ENCODE results near the gene CNOT6L.

Gene CNOT6L

DNA sequence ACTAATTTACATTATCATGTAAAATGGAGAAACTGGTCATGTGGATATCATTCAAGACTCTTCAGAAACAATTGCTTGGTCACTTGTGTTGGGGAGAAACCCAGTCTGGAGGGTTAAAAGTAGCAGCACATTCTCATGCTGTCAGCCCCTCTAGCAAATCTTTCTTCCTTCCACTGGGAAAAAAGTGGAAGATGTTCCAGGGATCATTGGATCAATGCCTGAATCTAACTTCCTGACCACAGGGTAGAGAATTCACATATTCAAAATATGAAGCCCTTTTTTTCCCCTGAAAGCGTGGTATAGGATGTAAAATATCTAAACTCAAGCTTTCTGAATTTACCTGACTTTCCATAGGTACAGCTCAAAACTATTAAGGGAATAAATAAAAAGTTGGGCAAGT lies 115.5 kb downstream of the CNOT6L start:
- no peaks in the 10 kb centered on the region for H3K9me3 ChIP-seq (ENCODE audit: insufficient read depth, low read depth, low read length)
- no peaks in the 10 kb centered on the region for H3K36me3 ChIP-seq (ENCODE audit: insufficient read depth, low read depth, low read length)

DNA sequence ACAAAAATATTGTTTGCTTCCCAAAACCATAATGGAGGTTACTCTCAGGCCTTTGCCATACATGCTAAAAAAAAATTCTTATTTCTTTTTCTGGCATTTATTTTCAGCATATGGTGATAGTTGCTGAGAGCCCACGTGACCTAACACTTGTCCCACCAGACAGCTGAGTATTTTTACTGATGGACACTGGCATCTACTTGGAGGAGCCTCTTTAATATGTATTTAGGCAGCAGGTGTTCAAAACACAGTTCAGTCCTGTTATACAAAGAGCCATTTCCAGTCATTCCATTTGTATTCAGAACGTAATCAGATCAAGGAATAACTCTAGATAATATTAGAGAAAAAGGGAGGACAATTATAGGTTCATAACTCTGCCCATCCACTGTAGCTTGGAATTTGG lies 118.0 kb downstream of the CNOT6L start:
- Histone ChIP-seq H3K27me3 (ENCODE audit: insufficient read depth, low read length) (no peaks in the 10 kb centered on the region), H3K36me3 (ENCODE audit: insufficient read depth, low read depth, low read length) (no peaks in the 10 kb centered on the region), H3K4me1 (ENCODE audit: insufficient read depth, low read length) (peaks cover 13% of the 10 kb centered on the region), H3K4me3 (ENCODE audit: low read length) (no peak overlapping the region), H3K9me3 (ENCODE audit: insufficient read depth, low read depth, low read length) (no peaks in the 10 kb centered on the region), H3K27ac (ENCODE audit: low read length) (no peak overlapping the region), H3K9ac (ENCODE audit: low read depth, low read length) (no peak overlapping the region)

More for the DNA sequence above, 115.5 kb downstream of the CNOT6L start:
- H3K4me3 ChIP-seq (ENCODE audit: low read length) = no peak overlapping the region
- H3K9ac ChIP-seq (ENCODE audit: low read depth, low read length) = no peak overlapping the region
- no peaks in the 10 kb centered on the region for H3K27me3 ChIP-seq (ENCODE audit: insufficient read depth, low read length)
- H3K27ac ChIP-seq (ENCODE audit: low read length) = no peak overlapping the region
- H3K4me1 ChIP-seq (ENCODE audit: insufficient read depth, low read length) = peaks cover 13% of the 10 kb centered on the region

DNA sequence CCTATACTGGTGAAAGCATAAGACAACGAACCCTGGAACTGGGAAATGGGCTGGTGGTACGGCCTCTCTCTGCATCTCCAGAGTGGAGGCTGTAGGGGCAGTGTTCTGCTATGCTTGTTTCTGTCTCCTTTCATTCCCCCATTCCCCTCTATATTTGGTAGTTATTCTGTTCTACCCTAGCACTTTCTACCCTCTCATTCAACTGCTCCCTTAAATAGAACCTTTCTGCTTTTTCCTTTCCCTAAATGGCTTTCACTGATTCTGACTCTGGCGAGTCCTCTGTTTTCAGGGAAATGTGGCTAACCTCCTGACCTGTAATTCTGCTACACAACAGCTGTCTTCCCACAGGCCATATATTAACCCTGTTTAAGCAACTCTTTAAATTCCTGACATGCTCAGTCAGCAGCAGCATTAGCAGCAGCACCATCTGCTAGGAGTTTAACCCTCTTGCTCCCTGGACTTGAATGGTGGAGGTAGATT lies 119.4 kb downstream of the CNOT6L start:
- Histone ChIP-seq H3K27ac (ENCODE audit: low read length) (no peak overlapping the region), H3K27me3 (ENCODE audit: insufficient read depth, low read length) (no peaks in the 10 kb centered on the region), H3K9me3 (ENCODE audit: insufficient read depth, low read depth, low read length) (no peaks in the 10 kb centered on the region), H3K9ac (ENCODE audit: low read depth, low read length) (no peak overlapping the region), H3K36me3 (ENCODE audit: insufficient read depth, low read depth, low read length) (no peaks in the 10 kb centered on the region), H3K4me1 (ENCODE audit: insufficient read depth, low read length) (peaks cover 15% of the 10 kb centered on the region), H3K4me3 (ENCODE audit: low read length) (no peak overlapping the region)

- H3K36me3 ChIP-seq (ENCODE audit: insufficient read depth, low read depth, low read length) = no peaks in the 10 kb centered on the region
- H3K4me3 ChIP-seq (ENCODE audit: low read length) = no peak overlapping the region
These were observed 121.1 kb downstream of the CNOT6L start for GRCh38 chr4:77697860-77698590.

GRCh38 chr4:77695774-77696173 lies 123.4 kb downstream of the CNOT6L start:
- H3K36me3 ChIP-seq (ENCODE audit: insufficient read depth, low read depth, low read length) = no peaks in the 10 kb centered on the region
- no peaks in the 10 kb centered on the region for H3K27me3 ChIP-seq (ENCODE audit: insufficient read depth, low read length)
- no peaks in the 10 kb centered on the region for H3K9me3 ChIP-seq (ENCODE audit: insufficient read depth, low read depth, low read length)
- H3K4me1 ChIP-seq (ENCODE audit: insufficient read depth, low read length) = peaks cover 7% of the 10 kb centered on the region
- H3K4me3 ChIP-seq (ENCODE audit: low read length) = no peak overlapping the region
- H3K9ac ChIP-seq (ENCODE audit: low read depth, low read length) = no peak overlapping the region
- no peak overlapping the region for H3K27ac ChIP-seq (ENCODE audit: low read length)

More at GRCh38 chr4:77697860-77698590, 121.1 kb downstream of the CNOT6L start:
- Histone ChIP-seq H3K27me3 (ENCODE audit: insufficient read depth, low read length) (no peaks in the 10 kb centered on the region), H3K27ac (ENCODE audit: low read length) (no peak overlapping the region), H3K9me3 (ENCODE audit: insufficient read depth, low read depth, low read length) (no peaks in the 10 kb centered on the region), H3K9ac (ENCODE audit: low read depth, low read length) (no peak overlapping the region), H3K4me1 (ENCODE audit: insufficient read depth, low read length) (peaks cover 7% of the 10 kb centered on the region)

DNA sequence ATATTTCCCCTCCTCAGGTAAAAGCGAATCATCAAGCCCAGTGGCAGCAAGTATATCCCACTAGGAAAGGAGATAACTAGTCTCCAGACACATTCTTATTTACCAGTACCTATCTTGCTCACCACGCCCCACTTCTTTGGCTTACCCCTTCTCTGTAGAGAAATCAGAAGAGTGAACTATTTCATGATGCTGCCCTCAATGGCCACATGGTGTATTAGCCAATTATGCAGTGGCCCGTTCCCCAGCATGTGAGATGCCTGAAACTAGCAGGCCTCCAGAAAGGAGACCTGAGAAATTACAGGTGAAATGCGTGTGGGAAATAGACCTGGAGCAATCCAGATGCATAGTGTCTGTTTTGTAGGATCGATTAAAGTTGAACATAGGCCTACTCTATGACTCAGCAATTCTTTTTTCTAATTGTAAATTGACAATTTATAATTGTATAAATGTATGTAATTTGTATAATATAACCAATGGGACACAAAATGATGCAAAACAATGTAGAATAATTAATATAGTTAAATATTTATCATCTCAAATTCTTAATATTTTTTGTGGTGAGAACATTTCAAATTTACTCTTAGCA lies 126.2 kb downstream of the CNOT6L start:
- Histone ChIP-seq H3K27me3 (ENCODE audit: insufficient read depth, low read length) (no peaks in the 10 kb centered on the region), H3K4me1 (ENCODE audit: insufficient read depth, low read length) (peaks cover 2% of the 10 kb centered on the region; the same call in 1 of the 2 replicates)

GRCh38 chr4:77681792-77682191 lies 137.4 kb downstream of the CNOT6L start:
- Histone ChIP-seq H3K4me1 (ENCODE audit: insufficient read depth, low read length) (no peaks in the 10 kb centered on the region), H3K9me3 (ENCODE audit: insufficient read depth, low read depth, low read length) (no peaks in the 10 kb centered on the region), H3K27ac (ENCODE audit: low read length) (no peak overlapping the region), H3K36me3 (ENCODE audit: insufficient read depth, low read depth, low read length) (no peaks in the 10 kb centered on the region), H3K27me3 (ENCODE audit: insufficient read depth, low read length) (no peaks in the 10 kb centered on the region), H3K4me3 (ENCODE audit: low read length) (no peak overlapping the region), H3K9ac (ENCODE audit: low read depth, low read length) (no peak overlapping the region)

More for the DNA sequence above, 126.2 kb downstream of the CNOT6L start:
- Histone ChIP-seq H3K4me3 (ENCODE audit: low read length) (no peak overlapping the region), H3K36me3 (ENCODE audit: insufficient read depth, low read depth, low read length) (no peaks in the 10 kb centered on the region), H3K9ac (ENCODE audit: low read depth, low read length) (no peak overlapping the region), H3K9me3 (ENCODE audit: insufficient read depth, low read depth, low read length) (no peaks in the 10 kb centered on the region), H3K27ac (ENCODE audit: low read length) (no peak overlapping the region)

GRCh38 chr4:77676842-77677241 lies 142.3 kb downstream of the CNOT6L start:
- Histone ChIP-seq H3K27me3 (ENCODE audit: insufficient read depth, low read length) (no peaks in the 10 kb centered on the region), H3K9me3 (ENCODE audit: insufficient read depth, low read depth, low read length) (no peaks in the 10 kb centered on the region), H3K4me1 (ENCODE audit: insufficient read depth, low read length) (no peaks in the 10 kb centered on the region), H3K4me3 (ENCODE audit: low read length) (no peak overlapping the region), H3K9ac (ENCODE audit: low read depth, low read length) (no peak overlapping the region), H3K36me3 (ENCODE audit: insufficient read depth, low read depth, low read length) (no peaks in the 10 kb centered on the region), H3K27ac (ENCODE audit: low read length) (no peak overlapping the region)

GRCh38 chr4:77671051-77671450 lies 148.1 kb downstream of the CNOT6L start:
- Histone ChIP-seq H3K4me3 (ENCODE audit: low read length) (no peak overlapping the region), H3K36me3 (ENCODE audit: insufficient read depth, low read depth, low read length) (no peaks in the 10 kb centered on the region), H3K27ac (ENCODE audit: low read length) (no peak overlapping the region), H3K4me1 (ENCODE audit: insufficient read depth, low read length) (no peaks in the 10 kb centered on the region; the same call in 1 of the 2 replicates), H3K27me3 (ENCODE audit: insufficient read depth, low read length) (no peaks in the 10 kb centered on the region), H3K9ac (ENCODE audit: low read depth, low read length) (no peak overlapping the region), H3K9me3 (ENCODE audit: insufficient read depth, low read depth, low read length) (no peaks in the 10 kb centered on the region)

- Histone ChIP-seq H3K27ac (ENCODE audit: low read length) (no peak overlapping the region), H3K27me3 (ENCODE audit: insufficient read depth, low read length) (no peaks in the 10 kb centered on the region), H3K4me3 (ENCODE audit: low read length) (no peak overlapping the region), H3K9ac (ENCODE audit: low read depth, low read length) (no peak overlapping the region), H3K4me1 (ENCODE audit: insufficient read depth, low read length) (no peaks in the 10 kb centered on the region; the same call in 1 of the 2 replicates), H3K9me3 (ENCODE audit: insufficient read depth, low read depth, low read length) (no peaks in the 10 kb centered on the region), H3K36me3 (ENCODE audit: insufficient read depth, low read depth, low read length) (no peaks in the 10 kb centered on the region)
These were observed 149.1 kb downstream of the CNOT6L start for GRCh38 chr4:77669946-77670590.

GRCh38 chr4:77665381-77666069 lies 153.6 kb downstream of the CNOT6L start:
- no peaks in the 10 kb centered on the region for H3K36me3 ChIP-seq (ENCODE audit: insufficient read depth, low read depth, low read length)
- H3K4me1 ChIP-seq (ENCODE audit: insufficient read depth, low read length) = no peaks in the 10 kb centered on the region
- H3K9ac ChIP-seq (ENCODE audit: low read depth, low read length) = no peak overlapping the region
- H3K9me3 ChIP-seq (ENCODE audit: insufficient read depth, low read depth, low read length) = no peaks in the 10 kb centered on the region
- H3K27ac ChIP-seq (ENCODE audit: low read length) = no peak overlapping the region
- no peaks in the 10 kb centered on the region for H3K27me3 ChIP-seq (ENCODE audit: insufficient read depth, low read length)
- no peak overlapping the region for H3K4me3 ChIP-seq (ENCODE audit: low read length)

Measured in iPS-20b (cell line).